ELF-1 (cell line): ENCODE data around the gene COPZ1.
"Not testable (repeated sequence)": the region's sequence is repeated elsewhere in the genome, so short reads cannot be mapped to it uniquely, and the experiment has no call there.

Experiments
- DNase-seq: peaks from one replicate; pipeline ENCODE4 v3.0.0-alpha.2; 2016; ENCODE audit warnings: low read depth, low spot score

Gene COPZ1

GRCh38 chr12:54331461-54331860, 6.5 kb downstream of the COPZ1 start:
- no peak for DNase-seq

- DNase-seq: no peak
These were observed 8.6 kb downstream of the COPZ1 start for GRCh38 chr12:54333420-54334034.

GRCh38 chr12:54337280-54337842, 12.4 kb downstream of the COPZ1 start:
- DNase-seq: no peak

- DNase-seq: no peak
These were observed 13.1 kb downstream of the COPZ1 start for GRCh38 chr12:54337854-54338650.

- no peak for DNase-seq
These were observed 13.9 kb downstream of the COPZ1 start for GRCh38 chr12:54338698-54339296.

GRCh38 chr12:54340846-54341245, 15.9 kb downstream of the COPZ1 start:
- DNase-seq: no peak

- DNase-seq: no peak
These were observed 16.7 kb downstream of the COPZ1 start for GRCh38 chr12:54341378-54342300.

GRCh38 chr12:54349036-54349435, 24.1 kb downstream of the COPZ1 start:
- no peak for DNase-seq

GRCh38 chr12:54349679-54350078, 24.7 kb downstream of the COPZ1 start:
- no peak for DNase-seq

- DNase-seq: no peak
These were observed 25.8 kb downstream of the COPZ1 start for GRCh38 chr12:54350743-54351142.

- no peak for DNase-seq
These were observed 26.4 kb downstream of the COPZ1 start for GRCh38 chr12:54351341-54351740.

- DNase-seq: peak; percentile 80
These were observed 27.1 kb downstream of the COPZ1 start for GRCh38 chr12:54352022-54352531.

- peak; percentile 27 for DNase-seq
These were observed 28.3 kb downstream of the COPZ1 start for GRCh38 chr12:54352891-54353874.

- not testable (repeated sequence) for DNase-seq
These were observed 29.3 kb downstream of the COPZ1 start for GRCh38 chr12:54354271-54354670.

- DNase-seq: peak; percentile 68
These were observed 30.3 kb downstream of the COPZ1 start for GRCh38 chr12:54355104-54355815.

GRCh38 chr12:54356228-54356627, 31.3 kb downstream of the COPZ1 start:
- no peak for DNase-seq

- DNase-seq: peak; percentile 54
These were observed 32.0 kb downstream of the COPZ1 start for GRCh38 chr12:54356951-54357356.

GRCh38 chr12:54357506-54358190, 32.7 kb downstream of the COPZ1 start:
- DNase-seq: no peak
